NCI-H2107 treated with DMSO at 0.1 percent for 48 hours (cell line): ENCODE results near the gene MAU2.

ENCODE experiments used
- DNase-seq: peaks from one replicate; lab custom pipeline; 2025; ENCODE audit not compliant: unreplicated experiment; lab: John Stamatoyannopoulos, UW

MAU2 gene, protein sequence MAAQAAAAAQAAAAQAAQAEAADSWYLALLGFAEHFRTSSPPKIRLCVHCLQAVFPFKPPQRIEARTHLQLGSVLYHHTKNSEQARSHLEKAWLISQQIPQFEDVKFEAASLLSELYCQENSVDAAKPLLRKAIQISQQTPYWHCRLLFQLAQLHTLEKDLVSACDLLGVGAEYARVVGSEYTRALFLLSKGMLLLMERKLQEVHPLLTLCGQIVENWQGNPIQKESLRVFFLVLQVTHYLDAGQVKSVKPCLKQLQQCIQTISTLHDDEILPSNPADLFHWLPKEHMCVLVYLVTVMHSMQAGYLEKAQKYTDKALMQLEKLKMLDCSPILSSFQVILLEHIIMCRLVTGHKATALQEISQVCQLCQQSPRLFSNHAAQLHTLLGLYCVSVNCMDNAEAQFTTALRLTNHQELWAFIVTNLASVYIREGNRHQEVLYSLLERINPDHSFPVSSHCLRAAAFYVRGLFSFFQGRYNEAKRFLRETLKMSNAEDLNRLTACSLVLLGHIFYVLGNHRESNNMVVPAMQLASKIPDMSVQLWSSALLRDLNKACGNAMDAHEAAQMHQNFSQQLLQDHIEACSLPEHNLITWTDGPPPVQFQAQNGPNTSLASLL

DNA sequence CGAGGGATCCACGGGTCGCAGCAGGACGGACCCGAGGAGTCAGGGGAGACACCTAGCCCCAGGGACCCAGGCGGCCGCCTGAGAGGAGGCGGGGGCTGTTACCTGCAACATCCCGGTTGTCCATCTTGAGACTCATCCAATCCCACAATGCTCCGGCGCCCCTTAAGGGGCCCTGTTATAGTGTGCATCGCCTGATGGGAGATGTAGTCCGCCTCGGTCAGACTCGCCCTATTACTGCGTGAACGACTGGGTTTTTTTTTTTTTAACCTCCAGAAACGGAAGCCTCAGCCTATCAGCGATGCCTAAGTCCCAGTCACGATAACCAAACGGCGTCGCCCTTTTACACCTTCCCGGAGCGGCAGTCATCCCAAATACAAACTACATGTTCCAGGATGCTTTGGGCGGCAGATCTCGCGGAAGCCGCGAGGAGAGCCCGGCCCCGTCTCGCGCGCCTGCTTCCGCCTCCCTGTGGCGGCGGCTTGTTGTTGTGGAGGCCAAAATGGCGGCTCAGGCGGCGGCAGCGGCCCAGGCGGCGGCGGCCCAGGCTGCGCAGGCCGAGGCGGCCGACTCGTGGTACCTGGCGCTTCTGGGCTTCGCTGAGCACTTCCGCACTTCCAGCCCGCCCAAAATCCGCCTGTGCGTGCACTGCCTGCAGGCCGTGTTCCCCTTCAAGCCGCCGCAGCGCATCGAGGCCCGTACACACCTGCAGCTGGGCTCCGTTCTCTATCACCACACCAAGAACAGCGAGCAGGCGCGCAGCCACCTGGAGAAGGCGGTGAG is at the start of gene MAU2, which contains the start of gene SUGP1:
Gene MAU2, plus strand, starts transcription at position 469 of the 780 bp plus-strand sequence. Its CDS starts 31 bp downstream, at position 500.
Gene SUGP1, minus strand, starts transcription at position 149 of the 780 bp plus-strand sequence. Its CDS starts 13 bp downstream, at position 136.
- peak; percentile 95 for DNase-seq

DNA sequence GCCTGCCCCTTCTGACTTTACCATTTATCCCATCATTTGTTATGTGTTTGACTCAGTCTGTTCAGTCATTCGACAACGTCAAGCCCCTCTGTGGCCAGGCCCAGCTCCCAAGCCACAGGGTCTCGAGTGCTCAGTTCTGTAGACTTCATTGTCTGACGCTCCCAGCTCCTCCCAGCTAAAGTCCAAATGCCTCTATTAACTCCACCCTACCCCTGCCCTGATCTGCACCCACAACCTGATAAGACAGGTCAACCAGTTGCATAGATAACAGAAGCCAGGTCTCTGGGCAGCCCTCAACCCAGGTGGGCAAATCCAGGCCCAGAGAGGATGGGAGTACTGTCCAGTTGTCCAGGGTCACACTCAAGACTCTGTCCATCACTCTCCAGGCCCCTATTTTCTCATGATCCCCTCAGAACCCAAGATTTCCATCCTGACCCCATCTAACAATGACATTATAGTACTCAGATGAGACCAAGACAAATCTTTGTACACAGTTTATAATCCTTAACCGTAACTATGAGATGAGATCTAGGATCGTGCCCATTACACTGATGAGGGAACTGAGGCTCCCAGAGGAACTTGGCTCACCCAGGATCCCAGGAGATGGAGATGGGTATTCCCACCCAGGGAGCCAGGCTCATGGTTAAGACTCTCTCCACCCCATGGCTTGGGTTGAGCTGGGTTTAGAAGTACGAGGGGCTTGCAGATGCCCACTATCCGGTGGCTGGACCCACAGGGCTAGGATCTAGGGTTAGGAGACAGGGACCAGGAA is 48.6 kb upstream of the MAU2 start:
- no peak for DNase-seq

DNA sequence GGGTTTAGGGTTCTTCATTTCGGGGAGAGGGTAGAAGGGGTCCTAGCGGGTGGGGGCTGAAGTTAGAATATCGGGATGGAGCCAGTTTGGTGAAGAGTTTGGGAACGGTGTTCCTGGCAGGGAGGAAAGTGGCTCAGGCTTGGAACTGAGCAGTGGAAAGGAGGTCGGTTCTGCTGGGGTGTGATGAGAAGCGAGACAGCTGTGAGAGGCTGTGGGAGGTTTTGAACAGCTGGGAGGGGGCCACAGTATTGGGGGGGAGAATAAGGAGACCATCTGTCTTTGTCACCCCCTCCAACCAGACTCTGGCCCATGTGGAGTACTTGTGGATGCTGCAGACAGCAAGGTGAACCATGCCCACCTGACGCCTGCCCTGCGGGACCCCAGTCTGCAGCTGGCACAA is 46.5 kb upstream of the MAU2 start:
- DNase-seq = no peak

DNA sequence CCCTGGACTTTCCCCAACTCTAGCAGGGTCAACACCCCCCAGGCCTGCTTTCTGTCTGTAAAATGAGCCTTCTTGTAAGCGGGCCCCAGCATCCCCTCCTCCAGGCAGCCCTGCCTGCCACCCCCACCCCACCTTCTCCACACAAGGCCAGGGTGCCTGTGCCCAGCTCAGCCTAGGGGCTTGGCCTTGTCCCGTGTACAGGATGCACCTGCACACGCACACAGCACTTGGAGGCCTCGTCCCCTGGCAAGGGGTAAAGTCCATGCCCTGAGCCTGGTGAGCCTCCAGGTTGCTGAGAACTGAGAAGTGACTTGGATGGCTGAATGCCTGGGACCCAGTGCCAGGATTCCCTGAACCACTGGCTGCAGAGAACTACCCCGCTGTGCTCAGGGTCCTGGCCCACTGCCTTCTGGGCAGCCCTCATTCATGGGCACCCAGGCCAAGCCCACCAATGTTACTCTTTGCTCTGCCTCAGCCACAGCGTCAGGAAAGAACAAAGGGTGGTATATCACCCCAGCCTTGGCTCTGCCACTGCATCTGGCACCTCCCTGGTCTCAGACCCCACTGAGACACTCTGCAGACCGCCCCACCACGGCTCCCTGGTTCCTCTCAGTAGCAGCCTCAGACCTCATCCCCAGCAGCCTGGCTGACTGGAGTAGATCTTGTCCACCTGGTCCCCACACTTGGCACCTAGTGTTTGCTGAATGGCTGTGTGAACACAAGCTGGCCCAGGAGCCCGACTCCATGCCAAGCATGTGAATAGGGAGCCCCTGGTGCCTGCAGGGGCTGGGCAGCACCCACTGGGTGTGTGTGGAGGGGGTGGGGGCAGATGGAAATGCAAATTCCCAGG is 45.7 kb upstream of the MAU2 start:
- no peak for DNase-seq

DNA sequence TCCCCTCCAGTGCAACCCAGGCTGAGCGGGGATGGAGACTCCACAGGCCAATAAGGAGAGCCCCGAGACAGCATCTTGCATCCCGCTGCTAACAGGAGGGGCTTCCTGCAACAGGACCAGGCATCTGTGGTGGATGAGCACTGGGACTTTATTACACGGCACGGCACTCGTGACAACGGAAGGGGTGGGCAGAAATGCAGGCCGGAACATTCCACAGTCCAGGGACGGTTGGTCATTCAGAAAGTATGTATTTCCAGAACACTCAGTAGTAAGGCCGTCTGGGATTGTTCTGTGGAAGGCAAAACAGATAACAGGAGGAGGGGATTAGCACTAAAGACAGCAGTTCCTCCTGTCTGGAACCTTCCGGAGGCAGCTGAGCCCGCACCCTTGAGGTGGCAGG is 44.2 kb upstream of the MAU2 start:
- no peak for DNase-seq

DNA sequence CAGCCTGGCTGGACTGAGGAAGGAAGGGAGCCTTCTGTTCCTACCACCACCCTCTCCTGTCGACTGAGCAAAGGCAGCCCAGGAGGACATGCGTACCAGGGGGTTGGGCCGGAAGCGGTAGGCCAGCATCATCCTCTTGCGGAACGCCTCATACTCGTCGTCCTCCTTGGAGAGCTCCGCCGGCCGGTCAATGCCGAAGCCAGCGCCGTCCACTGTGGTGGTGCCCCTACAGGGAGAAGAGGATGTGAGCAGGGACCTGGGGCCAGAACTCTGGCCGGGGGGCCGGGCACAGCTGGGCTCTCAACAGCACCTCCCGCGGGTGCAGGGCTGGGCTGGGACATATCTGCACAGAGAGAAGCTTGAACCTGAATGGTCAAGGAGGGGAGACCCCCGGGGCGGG is 43.8 kb upstream of the MAU2 start:
- no peak for DNase-seq

DNA sequence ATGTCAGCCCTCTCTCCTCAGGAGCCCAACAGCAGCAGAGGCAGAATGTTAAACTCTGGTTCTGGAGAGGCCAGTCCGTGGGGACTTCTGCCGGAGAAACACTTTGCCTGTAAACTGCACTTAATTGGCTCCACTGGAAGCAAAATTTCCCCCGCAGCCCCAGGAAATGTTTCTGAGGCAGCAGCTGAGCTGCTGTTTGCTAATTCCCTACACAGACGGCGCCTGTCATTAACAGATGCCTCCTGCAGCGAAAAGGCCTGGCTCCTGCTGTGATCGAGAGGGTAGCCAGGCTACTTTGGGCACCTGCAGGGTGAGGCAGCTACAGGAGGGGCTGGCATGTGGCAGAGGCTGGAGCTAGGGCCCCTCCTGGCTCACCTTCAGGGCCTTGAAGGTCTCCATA is 42.3 kb upstream of the MAU2 start:
- peak; percentile 92 for DNase-seq

DNA sequence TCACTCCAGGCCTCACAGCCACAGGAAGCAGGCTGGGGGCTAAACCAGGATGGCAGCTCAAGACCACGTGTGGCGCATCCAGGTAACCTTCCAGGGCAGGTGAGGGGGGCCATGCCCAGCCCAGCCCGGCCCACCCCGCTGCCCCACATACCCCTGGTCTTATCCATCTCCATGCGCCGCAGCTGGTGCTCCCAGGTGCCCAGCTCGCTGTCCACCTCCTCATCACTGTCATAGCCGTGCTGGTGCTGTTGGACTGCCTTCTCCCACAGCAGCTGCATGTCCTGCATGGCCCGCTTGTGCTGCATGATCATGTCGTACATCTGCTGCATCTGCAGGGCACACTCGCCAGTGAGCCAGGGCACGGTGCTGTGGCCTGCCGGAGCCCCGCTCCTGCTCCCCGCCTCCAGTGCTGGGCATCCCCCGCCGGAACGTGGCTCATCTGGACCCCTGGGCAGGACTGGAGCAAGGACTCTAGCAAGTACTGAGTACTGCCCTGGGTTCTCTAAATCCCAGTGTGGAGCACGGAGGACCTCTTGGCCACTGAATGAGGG is 41.5 kb upstream of the MAU2 start:
- no peak for DNase-seq

DNA sequence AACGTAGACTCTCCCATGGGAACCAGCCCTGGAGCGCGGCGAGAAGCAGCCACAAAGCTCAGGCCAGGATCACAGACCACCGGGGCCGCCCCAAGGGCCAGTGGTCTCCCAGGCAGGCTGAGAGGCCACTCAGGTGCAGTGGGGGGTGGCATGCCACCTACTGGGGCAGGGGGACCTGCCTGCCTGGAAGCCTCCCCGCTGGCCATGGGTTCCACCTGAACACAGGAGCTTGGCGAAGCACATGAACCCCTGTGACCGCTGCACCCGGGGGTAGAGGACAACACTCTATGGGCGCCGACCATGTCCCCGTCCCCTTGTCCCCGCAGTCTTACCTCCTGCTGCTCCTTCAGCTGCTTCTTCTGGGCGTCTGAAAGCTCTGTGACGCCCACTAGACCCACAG is 40.8 kb upstream of the MAU2 start:
- no peak for DNase-seq

DNA sequence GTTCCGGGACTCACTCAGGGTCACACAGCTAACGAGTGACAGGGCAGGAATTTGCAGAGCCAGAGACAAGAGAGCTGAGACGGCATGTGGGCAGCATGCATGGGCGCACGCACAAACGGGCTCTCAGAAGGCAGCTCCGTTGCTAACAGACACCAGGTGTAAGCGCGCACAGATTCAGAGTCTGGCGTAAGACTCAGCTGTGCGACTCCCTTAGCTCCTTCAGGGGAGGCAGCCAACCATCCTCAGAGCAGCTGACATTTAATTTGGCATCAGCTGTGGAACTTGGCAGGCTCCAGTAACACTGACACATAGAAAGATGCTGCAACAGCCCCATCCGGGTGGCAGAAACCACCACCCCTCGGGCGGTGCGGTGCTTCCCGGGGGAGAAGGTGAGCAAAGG is 40.1 kb upstream of the MAU2 start:
- peak; percentile 42 for DNase-seq

DNA sequence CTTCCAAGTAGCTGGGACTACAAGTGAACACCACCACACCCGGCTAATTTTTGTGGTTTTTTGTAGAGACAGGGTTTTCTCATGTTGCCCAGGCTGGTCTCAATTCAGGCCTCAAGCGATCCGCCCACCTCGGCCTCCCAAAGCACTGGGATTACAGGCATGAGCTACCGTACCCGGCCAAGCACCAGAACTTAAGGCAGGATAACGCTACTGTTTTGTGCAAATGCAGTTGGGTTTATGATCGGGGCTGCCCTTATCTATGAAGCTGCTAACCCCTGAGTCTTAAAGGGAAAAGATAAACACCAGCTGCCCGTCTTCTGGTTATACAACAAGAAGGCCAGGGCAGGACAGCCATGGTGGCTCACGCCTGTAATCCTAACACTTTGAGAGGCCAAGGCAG is 34.9 kb upstream of the MAU2 start:
- DNase-seq = no peak

DNA sequence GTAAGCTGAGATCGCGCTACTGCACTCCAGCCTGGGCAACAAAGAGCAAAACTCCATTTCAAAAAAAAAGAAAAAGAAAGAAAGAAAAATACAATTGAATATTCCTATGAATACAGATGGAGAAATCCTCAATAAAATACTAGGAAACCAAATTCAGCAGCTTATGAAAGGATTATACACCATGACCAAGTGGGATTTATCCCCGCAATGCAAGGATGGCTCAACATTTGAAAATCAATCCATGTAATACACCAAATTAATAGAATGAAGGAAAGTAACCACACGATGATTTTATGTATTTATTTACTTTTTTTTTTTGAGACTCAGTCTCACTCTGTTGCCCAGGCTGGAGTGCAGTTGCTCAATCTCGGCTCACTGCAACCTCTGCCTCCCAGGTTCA is 28.0 kb upstream of the MAU2 start:
- DNase-seq = no peak

DNA sequence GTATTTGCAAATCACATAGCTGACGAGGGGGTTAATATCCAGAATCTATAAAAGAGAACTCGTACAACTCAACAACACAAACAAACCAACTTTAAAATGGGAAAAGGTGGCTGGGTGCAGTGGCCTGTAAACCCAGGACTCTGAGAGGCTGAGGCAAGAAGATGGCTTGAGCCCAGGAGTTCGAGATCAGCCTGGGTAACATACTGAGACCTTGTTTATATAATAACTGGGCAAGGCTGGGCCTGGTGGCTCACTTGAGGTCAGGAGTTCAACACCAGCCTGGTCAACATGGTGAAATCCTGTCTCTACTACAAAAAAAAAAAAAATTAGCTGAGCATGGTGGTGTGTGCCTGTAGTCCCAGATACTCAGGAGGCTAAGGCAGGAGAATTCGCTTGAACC is 25.7 kb upstream of the MAU2 start:
- no peak for DNase-seq

DNA sequence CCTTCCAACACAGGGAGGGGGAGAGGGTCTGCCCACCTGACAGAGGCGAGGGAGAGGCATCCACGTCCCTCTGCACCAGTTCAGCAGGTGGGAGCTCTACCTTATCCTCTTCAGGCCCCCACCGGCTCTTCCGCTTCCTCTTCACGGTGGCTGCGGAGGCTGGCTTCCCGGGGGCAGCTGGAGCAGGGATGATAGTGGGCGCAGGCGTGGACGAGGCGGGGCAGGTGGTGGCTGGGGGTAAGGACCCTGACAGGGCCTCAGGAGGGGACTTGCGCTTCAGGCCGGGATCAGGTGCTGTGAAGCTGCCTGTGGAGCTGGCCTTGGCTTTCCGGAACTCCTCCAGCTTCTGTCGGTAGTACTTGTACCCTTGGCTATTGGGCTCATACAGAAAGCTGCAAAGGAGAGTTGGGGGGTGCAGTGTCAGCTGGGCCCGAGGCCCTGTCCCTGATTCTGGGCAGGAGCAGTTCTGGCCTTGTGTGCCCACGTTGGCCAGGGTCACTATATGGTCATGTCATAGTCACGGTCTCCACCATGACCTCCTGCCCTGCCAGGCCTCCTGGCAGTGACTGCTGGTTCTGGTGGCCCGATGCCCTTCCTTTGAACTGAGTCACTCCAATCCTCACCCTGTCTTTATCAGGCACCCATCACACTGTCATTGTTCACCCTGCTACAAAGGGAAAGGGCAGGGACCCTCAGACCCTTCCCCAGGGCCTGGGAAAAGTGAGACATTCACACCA is 23.5 kb upstream of the MAU2 start:
- DNase-seq = no peak

DNA sequence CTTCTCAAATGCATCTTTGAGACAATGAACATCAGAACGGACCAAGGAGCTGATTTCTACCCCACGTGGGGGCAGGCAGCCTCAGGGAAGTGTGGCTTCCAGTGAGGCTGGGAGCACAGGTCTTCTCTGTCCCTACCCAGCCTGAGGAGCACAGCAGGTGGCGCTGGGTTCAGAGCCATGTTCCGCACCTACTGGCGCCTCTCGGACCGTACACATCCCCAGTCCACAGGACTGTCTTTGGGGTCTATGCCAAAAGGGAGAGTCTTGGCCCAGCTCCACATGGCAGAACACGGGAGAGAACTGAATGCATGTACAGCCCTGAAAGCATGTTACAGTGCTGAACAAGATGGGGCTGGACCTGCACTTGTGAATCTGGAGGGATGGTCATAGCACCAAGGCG is 22.9 kb upstream of the MAU2 start:
- no peak for DNase-seq

DNA sequence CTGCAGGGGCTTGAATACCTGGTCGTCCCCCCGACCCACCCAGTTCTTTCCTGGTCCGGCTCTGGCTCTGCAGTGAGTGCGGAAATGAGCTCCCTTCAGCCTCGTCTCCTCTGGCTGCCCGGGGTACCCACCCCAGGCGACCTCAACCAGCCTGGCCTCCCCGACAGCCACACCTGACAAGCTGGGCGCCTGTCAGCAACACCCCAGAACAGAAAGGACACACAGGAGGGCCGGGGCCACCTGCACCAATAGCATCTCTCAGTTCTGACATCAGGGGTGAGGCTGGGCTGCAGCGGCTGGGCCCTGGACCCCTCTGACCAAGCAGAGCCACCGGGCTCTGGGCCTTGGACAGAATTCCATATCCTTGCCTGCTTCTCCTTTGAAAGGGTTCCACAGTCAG is 20.0 kb upstream of the MAU2 start:
- DNase-seq = no peak

DNA sequence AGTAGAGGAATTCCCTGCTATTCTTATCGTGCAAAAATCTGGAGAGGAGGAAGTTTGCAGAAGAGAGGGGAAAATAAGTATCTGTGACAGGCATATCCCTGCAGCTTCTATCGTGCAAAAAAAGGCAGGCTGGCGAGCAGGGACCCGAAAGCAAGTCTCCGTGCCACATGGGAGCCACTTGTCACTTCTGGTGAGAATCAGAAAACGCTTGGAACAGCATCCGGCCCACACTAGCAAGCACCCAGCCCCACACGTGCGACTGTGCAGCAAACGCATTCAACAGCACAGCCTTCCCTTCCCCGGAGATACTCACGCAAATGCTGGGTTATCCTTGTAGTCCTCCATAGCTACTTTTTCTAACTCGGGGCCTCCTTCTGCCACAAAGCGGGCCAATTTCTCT is 17.2 kb upstream of the MAU2 start:
- no peak for DNase-seq

DNA sequence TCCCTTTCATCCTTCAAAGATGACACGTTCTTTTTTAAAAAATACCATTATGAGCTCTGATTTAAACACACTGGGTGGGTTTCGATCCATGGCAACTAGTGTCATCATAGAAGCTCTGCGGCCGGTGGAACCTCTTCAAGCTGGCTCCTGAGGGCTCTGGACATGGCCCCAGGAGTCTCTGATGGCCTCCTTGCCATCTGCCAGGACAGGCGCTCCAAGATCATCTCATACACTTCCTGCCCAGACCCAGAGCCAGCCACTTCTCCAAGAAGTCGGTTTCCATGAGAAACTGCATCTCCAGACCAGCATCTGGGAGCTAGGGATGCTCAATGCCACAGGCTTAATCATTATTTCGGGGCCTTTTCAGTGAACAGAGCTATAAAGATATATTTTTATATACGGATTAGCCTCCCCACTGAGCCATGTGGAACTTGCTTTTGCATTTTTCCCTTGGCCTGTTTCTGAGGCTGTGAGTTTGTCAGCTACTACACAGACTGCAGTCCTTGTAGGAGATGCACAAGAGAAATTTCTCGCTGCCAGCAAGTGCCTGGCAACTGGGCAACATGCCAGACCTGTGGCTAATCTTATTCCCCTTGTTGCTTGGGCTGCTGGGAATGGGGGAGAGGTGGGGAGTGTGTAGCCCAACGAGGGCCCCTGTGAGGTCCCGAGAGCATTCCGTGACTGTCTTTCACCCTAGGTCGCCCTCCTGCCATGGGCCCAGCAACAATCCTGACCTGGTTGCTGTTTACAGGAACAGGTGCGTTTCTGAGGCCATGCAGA is 16.3 kb upstream of the MAU2 start:
- no peak for DNase-seq
